Hepatic stellate cell (primary cell): ENCODE results near the gene TUFT1.

Experiments
- DNase-seq: peaks from one replicate; pipeline ENCODE4 v3.0.0; 2011; ENCODE audit warnings: low spot score

The TUFT1 gene, protein sequence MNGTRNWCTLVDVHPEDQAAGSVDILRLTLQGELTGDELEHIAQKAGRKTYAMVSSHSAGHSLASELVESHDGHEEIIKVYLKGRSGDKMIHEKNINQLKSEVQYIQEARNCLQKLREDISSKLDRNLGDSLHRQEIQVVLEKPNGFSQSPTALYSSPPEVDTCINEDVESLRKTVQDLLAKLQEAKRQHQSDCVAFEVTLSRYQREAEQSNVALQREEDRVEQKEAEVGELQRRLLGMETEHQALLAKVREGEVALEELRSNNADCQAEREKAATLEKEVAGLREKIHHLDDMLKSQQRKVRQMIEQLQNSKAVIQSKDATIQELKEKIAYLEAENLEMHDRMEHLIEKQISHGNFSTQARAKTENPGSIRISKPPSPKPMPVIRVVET

GRCh38 chr1:151540021-151540981 is at the start of gene TUFT1:
TUFT1 (plus strand) TSS chr1:151540309; CDS start chr1:151540367, 58 bp downstream.
- peak; percentile 88 for DNase-seq

DNA sequence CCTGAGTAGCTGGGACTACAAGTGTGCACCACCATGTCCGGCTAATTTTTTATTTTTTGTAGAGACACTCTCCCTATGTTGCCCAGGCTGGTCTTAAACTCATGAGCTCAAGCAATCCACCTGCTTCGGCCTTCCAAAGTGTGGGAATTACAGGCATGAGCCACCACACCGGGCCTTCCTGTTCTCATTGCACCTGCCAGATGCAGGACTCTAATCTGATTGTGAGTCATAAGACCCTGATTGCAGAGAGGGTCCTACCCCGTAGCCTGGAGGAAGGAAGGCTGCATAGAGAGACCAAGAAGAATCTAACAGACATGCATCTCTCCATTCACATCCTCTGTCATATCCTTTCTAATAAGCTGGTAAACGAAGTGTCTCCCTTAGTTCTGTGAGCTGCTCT is 48.5 kb upstream of the TUFT1 start:
- no peak for DNase-seq

- DNase-seq, result no peak
Measured at GRCh38 chr1:151492120-151492519, 48.0 kb upstream of the TUFT1 start.

- no peak for DNase-seq
Measured at GRCh38 chr1:151493042-151493441, 47.1 kb upstream of the TUFT1 start.

DNA sequence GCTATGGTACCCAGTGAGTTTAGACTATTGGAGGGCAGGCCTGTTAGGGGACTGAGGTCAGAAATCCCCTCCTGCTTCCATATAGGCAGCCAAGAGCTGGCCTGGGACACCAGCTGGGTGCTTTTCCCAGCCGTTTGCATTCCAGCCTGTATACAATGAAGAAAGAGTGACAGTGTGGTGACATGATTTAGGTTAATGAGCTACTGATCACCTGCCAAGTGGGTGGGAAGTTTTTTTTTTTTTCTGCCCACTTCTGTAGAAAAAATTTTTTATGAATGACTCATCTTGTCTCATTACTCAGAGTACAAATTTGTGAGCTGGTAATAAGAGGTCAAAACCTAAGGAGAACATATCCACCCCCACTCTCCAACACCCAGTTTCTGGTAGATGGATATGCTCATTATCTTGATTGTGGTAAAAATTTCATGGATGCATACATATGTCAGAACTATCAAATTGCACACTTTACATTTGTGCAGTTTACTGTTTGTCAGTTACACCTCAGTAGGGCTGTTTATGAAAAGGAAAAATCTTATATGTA is 45.3 kb upstream of the TUFT1 start:
- no peak for DNase-seq

DNA sequence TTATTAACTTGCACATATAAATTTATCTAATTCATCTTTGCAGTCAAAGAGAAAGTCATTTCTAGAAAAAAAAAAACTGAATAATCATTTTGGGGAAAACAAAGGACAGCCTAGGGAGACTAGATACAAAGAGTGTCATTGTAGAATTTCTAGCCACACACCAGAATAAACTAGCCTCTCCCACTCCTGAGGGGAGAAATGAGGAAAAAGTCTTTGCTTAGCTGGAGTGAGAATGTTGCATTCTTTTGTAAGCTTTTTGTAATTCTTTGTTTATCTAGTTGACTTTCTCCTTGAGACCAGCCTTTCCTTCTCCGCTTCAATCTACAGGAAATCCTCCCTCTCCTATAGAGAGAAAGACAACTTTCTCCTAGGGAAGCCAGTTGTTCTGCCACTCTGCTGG is 44.8 kb upstream of the TUFT1 start:
- no peak for DNase-seq

DNA sequence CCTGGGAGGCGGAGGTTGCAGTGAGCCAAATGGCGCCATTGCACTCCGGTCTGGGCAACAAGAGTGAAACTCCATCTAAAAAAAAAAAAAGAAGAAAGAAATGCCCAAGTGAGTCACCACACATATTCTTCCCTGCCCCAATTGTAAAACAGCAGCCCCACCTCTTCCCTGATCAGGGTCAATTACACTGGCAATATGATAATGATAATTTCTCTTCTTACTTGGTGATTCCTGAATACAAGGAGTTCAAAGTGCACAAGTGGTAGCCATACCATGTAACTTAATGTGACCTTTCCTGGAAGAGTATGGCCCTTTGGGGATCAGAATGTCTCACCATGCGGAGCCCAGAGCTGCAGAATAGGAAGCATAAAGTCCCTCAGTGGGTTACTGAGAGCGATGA is 40.7 kb upstream of the TUFT1 start:
- no peak for DNase-seq

GRCh38 chr1:151499930-151500329 is 40.2 kb upstream of the TUFT1 start:
- DNase-seq, result no peak

GRCh38 chr1:151501474-151501873 is 38.6 kb upstream of the TUFT1 start:
- no peak for DNase-seq

DNA sequence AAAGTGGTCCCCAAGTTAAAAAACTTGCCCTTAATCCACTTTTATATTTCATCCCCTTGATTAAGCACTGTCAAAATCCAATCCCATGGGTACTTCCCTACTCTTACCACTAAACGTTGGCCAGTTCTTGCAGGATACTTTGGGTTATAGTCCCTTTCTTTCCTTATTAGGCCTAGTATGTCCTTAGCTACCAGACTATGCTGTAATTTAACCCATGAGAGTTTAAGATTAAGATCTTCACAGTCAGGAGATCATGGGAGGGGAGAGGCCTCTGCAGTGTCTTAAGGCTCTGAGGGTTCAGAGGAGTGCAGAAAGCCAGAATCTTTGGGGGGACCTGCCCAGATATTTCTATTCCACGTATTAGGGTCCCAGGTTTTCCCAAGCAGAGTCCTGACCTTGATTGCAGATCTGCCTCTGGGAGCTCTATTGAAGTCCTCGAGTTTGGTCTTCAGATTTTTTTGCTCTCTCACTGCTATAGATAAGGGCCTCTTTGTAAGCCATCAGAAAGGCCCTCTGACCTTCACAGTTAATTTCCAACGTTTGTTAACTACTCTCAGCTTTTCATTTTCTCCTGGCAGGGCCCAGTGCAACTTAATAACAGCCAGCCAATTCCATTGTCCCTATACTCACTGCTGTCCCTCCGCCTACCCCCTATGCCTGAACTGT is 37.9 kb upstream of the TUFT1 start:
- no peak for DNase-seq

- DNase-seq, result no peak
Measured at GRCh38 chr1:151502859-151503780, 37.0 kb upstream of the TUFT1 start.

DNA sequence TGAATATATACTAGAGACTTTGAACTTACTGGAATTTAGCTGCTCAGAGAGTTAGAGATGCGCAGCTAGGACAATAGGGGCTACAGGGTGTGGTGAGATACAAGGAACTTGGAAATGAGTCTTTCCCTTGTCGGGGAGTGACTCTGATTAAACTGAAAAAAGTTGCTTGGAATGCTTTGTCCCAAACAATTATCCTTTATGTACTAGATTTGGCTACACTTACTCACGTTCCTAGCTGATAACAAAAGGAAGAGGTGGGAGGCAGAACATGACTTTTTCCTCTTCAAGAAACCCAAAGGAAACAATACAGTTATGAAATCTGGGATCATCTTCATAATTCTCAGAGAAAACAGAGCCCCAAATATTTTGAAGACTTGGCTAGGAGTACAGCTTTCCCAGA is 35.9 kb upstream of the TUFT1 start:
- no peak for DNase-seq

DNA sequence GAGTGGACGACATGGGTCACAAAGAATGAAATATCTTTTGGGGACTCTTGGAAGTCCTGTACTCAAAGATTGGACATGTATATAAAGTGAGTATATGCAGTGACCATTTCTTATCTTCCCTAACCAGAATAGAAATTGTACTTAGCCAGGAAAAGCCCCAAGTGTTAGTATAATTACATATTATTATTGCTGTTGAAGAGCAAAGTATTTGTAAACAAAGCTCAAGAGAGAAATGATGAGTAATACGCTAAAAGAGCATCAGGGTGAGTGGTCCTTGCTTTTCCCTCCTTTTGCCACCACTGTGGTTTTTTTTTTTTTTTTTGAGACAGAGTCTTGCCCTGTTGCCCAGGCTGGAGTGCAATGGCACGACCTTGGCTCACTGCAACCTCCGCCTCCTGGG is 35.4 kb upstream of the TUFT1 start:
- no peak for DNase-seq

DNA sequence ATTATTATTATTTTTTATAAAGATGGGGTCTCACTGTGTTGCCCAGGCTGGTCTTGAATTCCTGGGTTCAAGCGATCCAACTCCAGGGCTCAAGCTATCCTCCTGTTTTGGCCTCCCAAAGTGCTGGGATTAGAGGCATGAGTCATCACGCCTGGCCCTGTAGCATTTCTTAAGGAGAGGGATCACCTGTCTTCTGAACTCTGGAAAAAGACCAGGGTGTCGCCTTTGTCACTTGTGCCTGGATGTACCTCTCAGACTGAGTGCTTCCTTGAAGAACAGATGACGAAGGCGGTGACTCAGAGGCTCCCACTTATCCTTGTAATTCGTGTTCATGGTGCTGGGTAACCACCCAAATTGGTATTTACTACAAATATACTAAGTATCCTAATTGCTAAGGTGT is 31.3 kb upstream of the TUFT1 start:
- DNase-seq, result no peak

- DNase-seq, result no peak
Measured at GRCh38 chr1:151509350-151510019, 30.6 kb upstream of the TUFT1 start.

DNA sequence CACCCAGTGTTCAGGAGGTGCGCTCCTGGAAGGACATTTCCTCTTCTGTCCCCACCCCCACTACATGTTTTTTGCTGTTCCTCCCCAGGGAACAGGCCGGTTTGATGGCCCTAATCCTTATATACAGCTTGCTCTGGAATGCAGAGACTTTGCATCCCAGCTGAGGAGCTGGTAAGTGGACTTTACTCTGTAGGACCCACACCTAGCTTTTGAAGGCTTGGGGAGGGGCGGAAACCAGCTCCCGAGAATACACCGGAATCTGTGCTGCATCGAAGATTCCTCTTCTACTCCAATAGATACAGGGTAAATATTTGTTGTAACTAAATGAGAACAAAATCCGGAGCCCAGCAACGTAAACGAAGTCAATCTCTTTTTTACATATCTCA is 30.1 kb upstream of the TUFT1 start:
- DNase-seq, result no peak

GRCh38 chr1:151510614-151510956 is 29.5 kb upstream of the TUFT1 start:
- no peak for DNase-seq

- DNase-seq, result peak; percentile 67
Measured at GRCh38 chr1:151510957-151511635, 29.0 kb upstream of the TUFT1 start, which contains the start of gene CGN. CGN (plus strand) TSS chr1:151511387; CDS start chr1:151518520, 7,133 bp downstream.

DNA sequence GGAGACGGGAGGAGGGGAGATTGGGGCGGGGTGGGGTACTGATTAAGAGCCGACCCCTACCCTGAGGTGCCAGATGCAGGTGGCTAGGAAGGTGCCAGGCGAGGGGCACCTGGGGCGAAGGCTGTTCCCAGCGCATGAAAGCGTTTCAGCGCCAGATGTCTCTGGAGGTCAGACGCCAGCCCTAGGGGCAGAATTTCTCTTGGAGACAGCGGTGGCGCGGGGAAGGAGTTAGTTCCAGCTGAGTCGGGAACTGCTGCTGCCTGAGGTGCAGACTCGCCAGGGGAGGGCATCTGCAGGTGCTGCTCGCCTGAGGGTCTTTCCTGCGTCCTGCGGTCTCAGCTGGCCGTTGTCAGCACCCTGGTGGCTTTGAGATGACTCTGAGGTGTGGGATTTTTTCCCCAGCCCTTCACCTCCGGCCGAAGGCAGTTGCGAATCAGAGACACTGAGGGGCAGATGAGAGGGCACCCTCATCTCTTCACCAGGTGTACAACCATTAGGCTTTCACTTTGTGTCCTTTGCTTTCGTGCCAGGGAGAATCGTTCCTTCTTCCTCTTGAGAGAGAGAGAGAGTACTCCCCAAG is 28.4 kb upstream of the TUFT1 start:
- DNase-seq, result no peak

DNA sequence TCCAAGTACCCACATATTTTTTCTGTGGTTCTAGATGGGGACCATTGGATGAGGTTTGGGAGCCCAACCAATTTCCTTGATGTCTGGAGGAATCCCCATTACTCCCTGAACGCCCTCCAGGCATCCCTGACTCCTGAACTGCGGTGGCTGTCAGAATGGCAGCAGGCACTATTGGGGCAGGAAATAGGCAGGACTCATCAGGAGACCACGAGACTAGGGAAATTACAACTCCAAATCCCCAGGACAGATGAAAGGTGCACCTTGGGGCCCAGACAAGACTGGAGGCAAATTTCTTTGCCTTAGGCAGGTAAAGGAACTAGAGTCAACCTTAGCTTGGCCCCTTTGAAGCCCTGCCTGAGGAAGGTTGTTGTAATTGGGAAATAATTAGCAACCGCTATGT is 27.8 kb upstream of the TUFT1 start:
- no peak for DNase-seq
